Fibroblast of pulmonary artery (primary cell): Measurements from ENCODE around the gene ADAM20.

Experiments
- DNase-seq: peaks from one replicate; pipeline ENCODE4 v3.0.0-alpha.2; 2010; ENCODE audit warnings: low read depth
- H3K4me3 ChIP-seq: replicated peaks from 2 replicates; pipeline ENCODE4 v1.5.1; 2011; ENCODE audit warnings: low read depth, mild to moderate bottlenecking, control low read depth, low read length, moderate library complexity
- TF ChIP-seq, protein P1 (sequence below): IDR thresholded peaks from 2 replicates; pipeline ENCODE4 v1.5.1; 2011; ENCODE audit warnings: mild to moderate bottlenecking, control low read depth, low read length, inconsistent platforms; ENCODE audit errors: missing control alignments

ADAM20 gene

DNA sequence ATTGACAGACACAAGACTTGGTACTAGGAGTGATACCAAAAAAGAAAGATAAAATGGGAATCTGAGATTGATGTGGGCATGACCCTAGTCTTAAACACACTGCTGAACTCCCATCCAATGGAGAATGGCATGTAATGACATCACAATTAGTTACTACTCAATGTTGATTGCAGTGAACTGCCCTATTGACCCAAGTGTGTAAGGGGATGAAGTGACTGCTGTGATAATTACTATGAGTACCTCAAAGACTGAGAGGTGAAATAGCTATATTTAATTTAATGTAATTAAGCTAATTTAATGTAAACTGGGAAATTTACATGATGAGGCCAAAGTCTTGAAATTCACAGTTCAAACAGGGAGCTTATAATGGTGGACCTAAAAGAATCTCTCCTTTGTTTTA lies at the start of gene ADAM20:
TSS of gene ADAM20 (minus strand) at position 101 of the 400 bp plus-strand sequence. CDS start 10,247 bp downstream, outside the sequence.
- TF ChIP-seq, protein P1, sequence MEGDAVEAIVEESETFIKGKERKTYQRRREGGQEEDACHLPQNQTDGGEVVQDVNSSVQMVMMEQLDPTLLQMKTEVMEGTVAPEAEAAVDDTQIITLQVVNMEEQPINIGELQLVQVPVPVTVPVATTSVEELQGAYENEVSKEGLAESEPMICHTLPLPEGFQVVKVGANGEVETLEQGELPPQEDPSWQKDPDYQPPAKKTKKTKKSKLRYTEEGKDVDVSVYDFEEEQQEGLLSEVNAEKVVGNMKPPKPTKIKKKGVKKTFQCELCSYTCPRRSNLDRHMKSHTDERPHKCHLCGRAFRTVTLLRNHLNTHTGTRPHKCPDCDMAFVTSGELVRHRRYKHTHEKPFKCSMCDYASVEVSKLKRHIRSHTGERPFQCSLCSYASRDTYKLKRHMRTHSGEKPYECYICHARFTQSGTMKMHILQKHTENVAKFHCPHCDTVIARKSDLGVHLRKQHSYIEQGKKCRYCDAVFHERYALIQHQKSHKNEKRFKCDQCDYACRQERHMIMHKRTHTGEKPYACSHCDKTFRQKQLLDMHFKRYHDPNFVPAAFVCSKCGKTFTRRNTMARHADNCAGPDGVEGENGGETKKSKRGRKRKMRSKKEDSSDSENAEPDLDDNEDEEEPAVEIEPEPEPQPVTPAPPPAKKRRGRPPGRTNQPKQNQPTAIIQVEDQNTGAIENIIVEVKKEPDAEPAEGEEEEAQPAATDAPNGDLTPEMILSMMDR = no peak
- no peak within 1 kb of the TSS for H3K4me3 ChIP-seq
- DNase-seq = no peak

DNA sequence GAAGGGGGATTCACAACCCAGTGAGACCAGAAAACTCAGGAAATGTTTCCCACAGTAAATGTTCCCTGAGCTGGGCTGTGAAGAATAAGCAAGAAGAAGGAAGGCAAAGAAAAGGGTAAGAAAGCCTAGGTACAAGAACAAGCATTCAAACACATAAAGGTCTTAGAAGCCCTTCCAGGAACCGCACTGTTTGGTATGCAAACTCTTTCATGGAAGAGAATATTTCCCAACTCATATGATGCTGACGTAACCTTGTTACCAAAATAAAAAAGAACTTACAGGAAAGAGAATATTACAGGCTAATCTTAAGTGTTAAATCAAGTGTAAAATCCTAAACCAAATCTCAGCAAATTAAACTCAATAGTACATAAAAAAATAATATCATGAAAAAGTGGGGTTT lies 42.1 kb upstream of the ADAM20 start:
- TF ChIP-seq, protein P1 = no peak

DNA sequence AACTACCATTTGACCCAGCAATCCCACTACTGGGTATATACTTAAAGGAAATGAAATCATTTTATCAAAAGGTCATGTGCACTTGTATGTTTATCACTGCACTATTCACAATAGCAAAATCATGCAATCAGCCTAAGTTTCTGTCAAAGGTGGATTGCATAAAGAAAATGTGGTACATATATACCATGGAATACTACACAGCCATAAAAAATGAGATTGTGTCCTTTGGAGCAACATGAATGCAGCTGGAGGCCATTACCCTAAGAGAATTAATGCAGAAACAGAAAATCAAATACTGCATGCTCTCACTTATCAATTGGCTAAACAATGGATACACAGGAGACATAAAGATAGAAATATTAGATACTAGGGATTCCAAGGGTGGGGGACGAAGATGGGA lies 38.2 kb upstream of the ADAM20 start:
- no peak overlapping the region for H3K4me3 ChIP-seq
- DNase-seq = no peak
- TF ChIP-seq, protein P1 = no peak

More for the DNA sequence above, 42.1 kb upstream of the ADAM20 start:
- H3K4me3 ChIP-seq = no peak overlapping the region
- DNase-seq = no peak

DNA sequence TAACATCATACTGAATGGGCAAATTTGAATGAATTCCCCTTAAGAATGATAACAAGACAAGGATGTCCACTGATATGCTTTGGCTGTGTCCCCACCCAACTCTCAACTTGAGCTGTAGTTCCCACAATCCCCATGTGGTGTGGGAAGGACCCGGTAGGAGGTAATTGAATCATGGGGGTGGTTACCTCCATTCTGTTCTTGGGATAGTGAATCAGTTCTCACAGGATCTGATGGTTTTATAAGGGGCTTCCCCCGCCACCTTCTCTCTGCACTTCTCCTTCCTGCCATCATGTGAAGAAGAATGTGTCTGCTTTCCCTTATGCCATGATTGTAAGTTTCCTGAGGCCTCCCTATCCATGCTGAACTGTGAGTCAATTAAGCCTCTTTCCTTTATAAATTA lies 36.3 kb upstream of the ADAM20 start:
- no peak for DNase-seq
- TF ChIP-seq, protein P1 = no peak
- no peak overlapping the region for H3K4me3 ChIP-seq

DNA sequence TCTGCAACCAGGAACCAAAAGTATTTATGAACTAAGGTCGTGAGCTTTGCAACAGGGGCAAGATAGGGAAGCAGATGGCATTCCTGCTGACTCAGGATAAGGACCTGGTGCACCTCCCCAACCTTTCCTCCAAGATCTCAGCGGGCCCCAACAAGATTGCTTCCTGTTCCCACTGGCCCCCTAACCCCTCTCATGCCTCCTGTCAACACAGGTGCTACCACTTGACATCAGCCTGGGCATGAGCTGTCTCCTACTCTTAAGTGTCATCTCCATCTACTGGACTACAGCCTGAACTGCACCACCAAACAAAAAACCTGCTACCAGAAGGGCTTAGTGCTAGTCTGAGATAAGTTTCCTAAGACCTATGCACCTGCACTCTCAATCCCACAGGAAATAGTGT lies 33.0 kb upstream of the ADAM20 start:
- TF ChIP-seq, protein P1 = peak; percentile 70
- no peak overlapping the region for H3K4me3 ChIP-seq
- peak; percentile 53 for DNase-seq

DNA sequence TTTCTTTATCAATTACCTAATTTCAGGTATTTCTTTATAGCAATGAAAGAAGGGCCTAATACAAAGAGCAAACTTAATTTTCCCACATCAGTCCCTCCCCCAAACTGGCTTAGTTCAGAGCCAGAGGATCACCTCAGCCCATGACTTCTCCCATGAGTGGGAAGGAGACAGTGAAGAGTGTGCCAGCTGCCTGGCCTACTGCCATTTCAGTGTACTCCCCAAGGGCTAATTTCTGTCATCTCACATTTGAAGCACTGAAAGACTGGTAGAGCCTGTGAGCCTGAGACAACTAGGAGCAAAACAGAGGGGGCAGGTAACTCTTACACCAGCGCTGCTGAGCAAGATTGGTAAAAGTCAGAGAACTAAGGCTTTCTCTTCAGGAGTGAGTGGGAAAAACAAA lies 29.1 kb upstream of the ADAM20 start:
- TF ChIP-seq, protein P1 = no peak
- DNase-seq = no peak

DNA sequence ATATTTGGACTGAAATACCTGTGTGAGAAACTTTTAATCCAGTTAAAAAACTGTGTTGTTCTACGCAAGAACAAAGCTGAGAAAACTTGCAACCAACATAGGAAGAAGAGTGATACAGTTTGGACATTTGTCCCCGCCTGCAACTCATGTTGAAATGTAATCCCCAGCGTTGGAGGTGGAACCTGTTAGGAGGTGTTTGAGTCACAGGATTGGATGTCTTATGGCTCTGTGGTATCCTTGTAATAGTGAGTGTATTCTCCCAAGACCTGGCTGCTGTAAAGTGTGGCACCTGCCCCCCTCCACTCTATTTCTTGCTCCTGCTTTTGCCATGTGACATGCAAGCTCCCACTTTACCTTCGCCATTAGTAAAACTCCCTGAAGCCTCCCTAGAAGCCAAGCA lies 28.6 kb upstream of the ADAM20 start:
- H3K4me3 ChIP-seq = no peak overlapping the region
- TF ChIP-seq, protein P1 = no peak
- no peak for DNase-seq

More for the DNA sequence above, 29.1 kb upstream of the ADAM20 start:
- H3K4me3 ChIP-seq = no peak overlapping the region
